ENCODE data around the gene GPR132.

DNA sequence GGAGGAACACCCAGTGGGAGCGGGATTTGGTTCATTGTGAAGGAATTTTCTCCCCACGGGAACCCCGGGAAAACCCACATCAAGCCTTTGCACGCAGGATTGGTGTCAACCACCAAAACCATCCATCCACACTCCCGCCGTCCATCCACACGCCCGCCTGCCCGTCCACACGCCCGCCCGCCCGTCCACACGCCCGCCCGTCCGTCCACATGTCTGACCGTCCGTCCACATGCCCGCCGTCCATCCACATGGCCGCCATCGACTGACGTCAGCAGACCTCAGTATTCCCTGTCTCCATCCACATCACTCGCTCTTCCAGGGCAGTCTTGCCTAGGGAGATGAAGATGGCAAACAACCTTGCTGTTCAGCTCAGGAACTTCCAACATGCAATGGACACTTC lies 6.7 kb upstream of the GPR132 start:
- TF ChIP-seq SUZ12 (IDR thresholded peaks at IDR 0.05) (no peak), FOXM1 (IDR thresholded peaks at IDR 0.05; ENCODE audit: borderline replicate concordance) (no peak)
